ENCODE measurements around the gene MED31. TPM values are rescaled to one million over a fixed set of nuclear protein-coding genes. Genes with fewer than 3 reads are reported as not detected.
"Not testable (repeated sequence)": the region's sequence is repeated elsewhere in the genome, so short reads cannot be mapped to it uniquely, and the experiment has no call there.

MED31 gene
- polyA plus RNA-seq, 4 donors = 20.8 to 26.2 (median 24.2) TPM

- DNase-seq (ENCODE audit: low read depth in 4 of 4, low spot score in 2 of 4) = no peak
These were observed 18.9 kb downstream of the MED31 start for GRCh38 chr17:6632530-6632929.

GRCh38 chr17:6630390-6630789 lies 21.0 kb downstream of the MED31 start:
- no peak for DNase-seq (ENCODE audit: low read depth in 4 of 4, low spot score in 2 of 4)

- DNase-seq (ENCODE audit: low read depth in 4 of 4, low spot score in 2 of 4) = no peak
These were observed 24.4 kb downstream of the MED31 start for GRCh38 chr17:6627019-6627418.

GRCh38 chr17:6626616-6627015 lies 24.8 kb downstream of the MED31 start:
- DNase-seq (ENCODE audit: low read depth in 4 of 4, low spot score in 2 of 4) = no peak

- no peak for DNase-seq (ENCODE audit: low read depth in 4 of 4, low spot score in 2 of 4)
These were observed 27.5 kb downstream of the MED31 start for GRCh38 chr17:6623941-6624340.

GRCh38 chr17:6611231-6611630 lies 40.2 kb downstream of the MED31 start:
- DNase-seq (ENCODE audit: low read depth in 4 of 4, low spot score in 2 of 4) = no peak

- no peak for DNase-seq (ENCODE audit: low read depth in 4 of 4, low spot score in 2 of 4)
These were observed 41.4 kb downstream of the MED31 start for GRCh38 chr17:6610011-6610410.

- DNase-seq (ENCODE audit: low read depth in 4 of 4, low spot score in 2 of 4) = no peak
These were observed 43.1 kb downstream of the MED31 start for GRCh38 chr17:6608321-6608720.

GRCh38 chr17:6605142-6605541 lies 46.3 kb downstream of the MED31 start:
- DNase-seq (ENCODE audit: low read depth in 4 of 4, low spot score in 2 of 4) = no peak

- peak in 1 of 4 donors; percentile 16 for DNase-seq (ENCODE audit: low read depth in 4 of 4, low spot score in 2 of 4)
These were observed 47.6 kb downstream of the MED31 start for GRCh38 chr17:6603744-6604325.

GRCh38 chr17:6602141-6602540 lies 49.3 kb downstream of the MED31 start:
- no peak for DNase-seq (ENCODE audit: low read depth in 4 of 4, low spot score in 2 of 4)

- no peak for DNase-seq (ENCODE audit: low read depth in 4 of 4, low spot score in 2 of 4)
These were observed 52.0 kb downstream of the MED31 start for GRCh38 chr17:6599364-6599763.

GRCh38 chr17:6597727-6598126 lies 53.7 kb downstream of the MED31 start:
- no peak for DNase-seq (ENCODE audit: low read depth in 4 of 4, low spot score in 2 of 4)

GRCh38 chr17:6596941-6597340 lies 54.5 kb downstream of the MED31 start:
- DNase-seq (ENCODE audit: low read depth in 4 of 4, low spot score in 2 of 4) = no peak

- no peak for DNase-seq (ENCODE audit: low read depth in 4 of 4, low spot score in 2 of 4)
These were observed 54.9 kb downstream of the MED31 start for GRCh38 chr17:6596511-6596910.

GRCh38 chr17:6596081-6596480 lies 55.3 kb downstream of the MED31 start:
- DNase-seq (ENCODE audit: low read depth in 4 of 4, low spot score in 2 of 4) = no peak

- not testable (repeated sequence) for DNase-seq (ENCODE audit: low read depth in 4 of 4, low spot score in 2 of 4)
These were observed 58.0 kb downstream of the MED31 start for GRCh38 chr17:6593371-6593770.

Other genes starting within 250 kb of the MED31 start
- under 1 TPM in 2 of 4 donors, not detected in 2; 0.05 to 0.13 TPM for gene AIPL1, start 216.5 kb downstream of the MED31 start, polyA plus RNA-seq (ENCODE audit: insufficient read length in 4 of 4)
- gene PIMREG, start 207.2 kb downstream of the MED31 start, polyA plus RNA-seq (ENCODE audit: insufficient read length in 4 of 4) = 10 to 100 TPM; 19.5 to 31.3 (median 25.8) TPM
- gene PITPNM3, start 95.0 kb downstream of the MED31 start, polyA plus RNA-seq (ENCODE audit: insufficient read length in 4 of 4) = 10 to 100 TPM in 2 of 4 donors, 1 to 10 TPM in 2; 8.3 to 11.6 (median 10.0) TPM
- gene KIAA0753, start 10.9 kb downstream of the MED31 start, polyA plus RNA-seq (ENCODE audit: insufficient read length in 4 of 4) = 10 to 100 TPM; 25.3 to 42.2 (median 37.9) TPM
- gene TXNDC17, start 10.5 kb downstream of the MED31 start, polyA plus RNA-seq (ENCODE audit: insufficient read length in 4 of 4) = 10 to 100 TPM; 76.6 to 99.2 (median 88.3) TPM
- gene C17orf100, start 157 bp upstream of the MED31 start, polyA plus RNA-seq (ENCODE audit: insufficient read length in 4 of 4) = 10 to 100 TPM in 2 of 4 donors, 1 to 10 TPM in 2; 9.0 to 12.4 (median 11.1) TPM
- gene SLC13A5, start 61.8 kb upstream of the MED31 start, polyA plus RNA-seq (ENCODE audit: insufficient read length in 4 of 4) = 1 to 10 TPM in 3 of 4 donors, under 1 TPM in 1; 0.81 to 4.8 (median 3.3) TPM
- gene XAF1, start 104.4 kb upstream of the MED31 start, polyA plus RNA-seq (ENCODE audit: insufficient read length in 4 of 4) = 10 to 100 TPM in 2 of 4 donors, 1 to 10 TPM in 2; 5.3 to 15.2 (median 10.5) TPM
- under 1 TPM; 0.09 to 0.19 (median 0.15) TPM for gene FBXO39, start 124.6 kb upstream of the MED31 start, polyA plus RNA-seq (ENCODE audit: insufficient read length in 4 of 4)
- gene TEKT1, start 180.1 kb upstream of the MED31 start, polyA plus RNA-seq (ENCODE audit: insufficient read length in 4 of 4) = under 1 TPM; 0.47 to 0.94 (median 0.65) TPM